ENCODE measurements around the gene AIP.

AIP gene

GRCh38 chr11:67482827-67483798 is at the start of gene AIP:
Gene AIP, plus strand, starts transcription at chr11:67483026. Its CDS starts 133 bp downstream, at chr11:67483159.
- Histone ChIP-seq H3K27me3 (ENCODE audit: insufficient read depth, low read depth, severe bottlenecking) (no peaks in the 10 kb centered on the region), H3K9me3 (ENCODE audit: severe bottlenecking) (peaks cover 5% of the 10 kb centered on the region), H3K4me3 (ENCODE audit: low read depth, low read length) (peak within 1 kb of the TSS; percentile 74), H3K27ac (peak within 1 kb of the TSS; percentile 85), H3K36me3 (peaks cover 20% of the 10 kb centered on the region)
- TF ChIP-seq CTCF (IDR thresholded peaks at IDR 0.05; ENCODE audit: low read depth, low read length): 0 out of 2 replicates have a peak, but pooled peaks have one; percentile 10
- peak; percentile 98 for DNase-seq

GRCh38 chr11:67433536-67434394 is 49.1 kb upstream of the AIP start:
- no peak for TF ChIP-seq CTCF (IDR thresholded peaks at IDR 0.05; ENCODE audit: low read depth, low read length)
- H3K9me3 ChIP-seq (ENCODE audit: severe bottlenecking): no peaks in the 10 kb centered on the region
- no peaks in the 10 kb centered on the region for H3K27me3 ChIP-seq (ENCODE audit: insufficient read depth, low read depth, severe bottlenecking)
- peaks cover 79% of the 10 kb centered on the region for H3K36me3 ChIP-seq
- no peak overlapping the region for H3K4me3 ChIP-seq (ENCODE audit: low read depth, low read length)
- DNase-seq: no peak
- no peak overlapping the region for H3K27ac ChIP-seq

GRCh38 chr11:67434395-67434881 is 48.4 kb upstream of the AIP start:
- DNase-seq: no peak
- H3K9me3 ChIP-seq (ENCODE audit: severe bottlenecking): no peaks in the 10 kb centered on the region
- H3K27ac ChIP-seq: no peak overlapping the region
- TF ChIP-seq CTCF (IDR thresholded peaks at IDR 0.05; ENCODE audit: low read depth, low read length): no peak
- H3K4me3 ChIP-seq (ENCODE audit: low read depth, low read length): no peak overlapping the region
- H3K36me3 ChIP-seq: peaks cover 82% of the 10 kb centered on the region
- no peaks in the 10 kb centered on the region for H3K27me3 ChIP-seq (ENCODE audit: insufficient read depth, low read depth, severe bottlenecking)

GRCh38 chr11:67435031-67435726 is 47.6 kb upstream of the AIP start:
- TF ChIP-seq CTCF (IDR thresholded peaks at IDR 0.05; ENCODE audit: low read depth, low read length): no peak
- Histone ChIP-seq H3K9me3 (ENCODE audit: severe bottlenecking) (no peaks in the 10 kb centered on the region), H3K27me3 (ENCODE audit: insufficient read depth, low read depth, severe bottlenecking) (no peaks in the 10 kb centered on the region), H3K36me3 (peaks cover 82% of the 10 kb centered on the region), H3K4me3 (ENCODE audit: low read depth, low read length) (no peak overlapping the region), H3K27ac (no peak overlapping the region)
- no peak for DNase-seq

- no peaks in the 10 kb centered on the region for H3K9me3 ChIP-seq (ENCODE audit: severe bottlenecking)
- peaks cover 82% of the 10 kb centered on the region for H3K36me3 ChIP-seq
- H3K27me3 ChIP-seq (ENCODE audit: insufficient read depth, low read depth, severe bottlenecking): no peaks in the 10 kb centered on the region
- TF ChIP-seq CTCF (IDR thresholded peaks at IDR 0.05; ENCODE audit: low read depth, low read length): no peak
- no peak for DNase-seq
- H3K27ac ChIP-seq: peak overlapping the region; percentile 25
- H3K4me3 ChIP-seq (ENCODE audit: low read depth, low read length): no peak overlapping the region
These were observed 46.9 kb upstream of the AIP start for GRCh38 chr11:67435727-67436458.

Data from WERI-Rb-1 (cell line).